HCT116 (cell line): ENCODE results near the gene PTBP3. TPM values are rescaled to one million over a fixed set of nuclear protein-coding genes. Genes with fewer than 3 reads are reported as not detected.

Experiments used
- ATAC-seq: fragments of 200-7000 bp; cut with Tn5 transposase; 2 replicates; pipeline ENCODE4 v1.9.1; 2020; ENCODE audit warnings: mild to moderate bottlenecking, moderate library complexity
- BruUV-seq: library from RNA; stranded (reverse); fragments of 400-500 nt; replicated peaks from 2 replicates; lab custom pipeline; 2021; lab: Mats Ljungman, UMichigan
- CTCF ChIA-PET: fragments of 300-600 bp; sonication (Branson Sonifier 250); formaldehyde crosslinking; loops from one replicate; lab custom pipeline; 2021; ENCODE audit warnings: antibody characterized with exemption; lab: Charles Lee
- POLR2A ChIA-PET: fragments of 300-600, 350-600 bp; sonication (Branson Sonifier 250); formaldehyde crosslinking; loops from one replicate; lab custom pipeline; 2021; ENCODE audit warnings: antibody characterized with exemption; lab: Charles Lee
- RAD21 ChIA-PET, 2 experiments: fragments of 300-600 bp; sonication (Branson Sonifier 250); formaldehyde crosslinking; loops; one replicate each; lab custom pipeline; 2023; ENCODE audit warnings: low total read pairs in 2 of 2; ENCODE audit not compliant: uncharacterized antibody in 2 of 2, unreplicated experiment in 2 of 2, low non-redundant PET in 1 of 2; lab: Charles Lee
- DNase-seq: peaks from one replicate; pipeline ENCODE4 v3.0.0-alpha.2; 2010; ENCODE audit warnings: low read depth, low spot score
- H2AFZ ChIP-seq: fragments of 200-600 bp; shearing (Covaris generic), sonication (generic); 2 replicates; pipeline ENCODE4 v1.6.1; 2017; ENCODE audit warnings: low read depth, mixed run types, mixed read lengths, antibody characterized with exemption, low read length; ENCODE audit not compliant: poor library complexity, severe bottlenecking
- H3K27ac ChIP-seq: 2 replicates; pipeline ENCODE4 v1.5.1; 2012; ENCODE audit warnings: low read depth, low read length
- H3K27me3 ChIP-seq: fragments of 200-600 bp; sonication (generic); 2 replicates; pipeline ENCODE4 v1.6.1; 2016; ENCODE audit warnings: mixed run types, low read length, mixed read lengths; ENCODE audit not compliant: insufficient read depth
- H3K36me3 ChIP-seq, 2 experiments: fragments of 200-500 bp in 1 of 2; fragments of 200-600 bp in 1 of 2; sonication (Bioruptor generic) in 1 of 2; sonication (generic) in 1 of 2; 2 replicates each; pipeline versions ENCODE4 v1.5.1 to v1.6.1; 2014 to 2016; ENCODE audit warnings: low read length in 2 of 2, inconsistent platforms in 1 of 2, mixed read lengths in 1 of 2, mixed run types in 1 of 2; ENCODE audit not compliant: insufficient read depth in 2 of 2, control insufficient read depth in 1 of 2
- H3K4me1 ChIP-seq, 2 experiments: fragments of 200-600 bp in 1 of 2; sonication (generic) in 1 of 2; 2 replicates each; pipeline versions ENCODE4 v1.5.1 to v1.6.1; 2012 to 2017; ENCODE audit warnings: low read length in 2 of 2, inconsistent platforms in 1 of 2, mild to moderate bottlenecking in 1 of 2, mixed read lengths in 1 of 2, mixed run types in 1 of 2, moderate library complexity in 1 of 2; ENCODE audit not compliant: insufficient read depth in 2 of 2, control insufficient read depth in 1 of 2
- H3K4me2 ChIP-seq: fragments of 200-600 bp; sonication (generic); 2 replicates; pipeline ENCODE4 v1.6.1; 2017; ENCODE audit warnings: mixed run types, low read length, mixed read lengths
- H3K4me3 ChIP-seq, 2 experiments: fragments of 200-600 bp in 1 of 2; sonication (generic) in 1 of 2; replicated peaks in 1 of 2; 2 replicates each; pipeline ENCODE4 v1.5.1; 2011 to 2016; ENCODE audit warnings: low read length in 2 of 2, control low read depth in 1 of 2, low read depth in 1 of 2, mild to moderate bottlenecking in 1 of 2, mixed read lengths in 1 of 2, mixed run types in 1 of 2
- H3K79me2 ChIP-seq: fragments of 200-600 bp; sonication (generic); 2 replicates; pipeline ENCODE4 v1.6.1; 2017; ENCODE audit warnings: mild to moderate bottlenecking, mixed run types, low read length, moderate library complexity, mixed read lengths; ENCODE audit not compliant: insufficient read depth
- H3K9ac ChIP-seq: fragments of 200-600 bp; sonication (generic); 2 replicates; pipeline ENCODE4 v1.6.1; 2016; ENCODE audit warnings: low read length, mixed read lengths
- H3K9me2 ChIP-seq: fragments of 200-600 bp; sonication (generic), shearing (Covaris generic); 2 replicates; pipeline ENCODE4 v1.6.1; 2017; ENCODE audit warnings: mixed run types, mild to moderate bottlenecking, moderate library complexity; ENCODE audit not compliant: insufficient read depth
- H3K9me3 ChIP-seq, 2 experiments: fragments of 200-500 bp in 1 of 2; fragments of 200-600 bp in 1 of 2; sonication (Bioruptor generic) in 1 of 2; sonication (generic) in 1 of 2; 2 replicates each; pipeline ENCODE4 v1.6.1; 2014 to 2017; ENCODE audit warnings: low read length in 2 of 2, mixed read lengths in 2 of 2, inconsistent platforms in 1 of 2, low read depth in 1 of 2, mild to moderate bottlenecking in 1 of 2, mixed run types in 1 of 2, moderate library complexity in 1 of 2; ENCODE audit not compliant: control insufficient read depth in 1 of 2, insufficient read depth in 1 of 2
- H4K20me1 ChIP-seq: fragments of 200-600 bp; sonication (generic), shearing (Covaris generic); 2 replicates; pipeline ENCODE4 v1.6.1; 2017; ENCODE audit warnings: mixed run types, mild to moderate bottlenecking, moderate library complexity; ENCODE audit not compliant: insufficient read depth
- CBX3 ChIP-seq: IDR thresholded peaks from 2 replicates; pipeline ENCODE4 v1.6.1; 2012; ENCODE audit warnings: low read depth
- CEBPB ChIP-seq: IDR thresholded peaks from 2 replicates; pipeline ENCODE4 v1.6.1; 2012; ENCODE audit warnings: low read depth
- POLR2AphosphoS5 ChIP-seq: IDR thresholded peaks from 2 replicates; pipeline ENCODE4 v1.6.1; 2011; ENCODE audit warnings: mild to moderate bottlenecking, low read depth, low read length, moderate library complexity
- RAD21 ChIP-seq: IDR thresholded peaks from 2 replicates; pipeline ENCODE4 v1.6.1; 2012; ENCODE audit warnings: low read depth, mild to moderate bottlenecking
- TCF7L2 ChIP-seq: IDR thresholded peaks from 2 replicates; pipeline ENCODE4 v1.7.0; 2011; ENCODE audit warnings: borderline replicate concordance, inconsistent platforms; ENCODE audit not compliant: insufficient read depth, insufficient read length; ENCODE audit errors: extremely low read depth
- YY1 ChIP-seq: IDR thresholded peaks from 2 replicates; pipeline ENCODE4 v1.6.1; 2011; ENCODE audit warnings: low read length, low read depth, moderate library complexity, mild to moderate bottlenecking; ENCODE audit not compliant: insufficient replicate concordance; ENCODE audit errors: extremely low read depth
- ZFX ChIP-seq: fragments of 450-650 bp; IDR thresholded peaks from 2 replicates; pipeline ENCODE4 v1.6.1; 2017
- intact Hi-C: fragments of 100-400 bp; cut with micrococcal nuclease; formaldehyde crosslinking; loops from 2 replicates; pipeline ENCODE4 v1.10.0; 2022
- total RNA-seq: library from RNA; stranded (reverse); gene quantifications from one replicate; pipeline ENCODE4 v1.2.1, GENCODE V29; 2021; ENCODE audit not compliant: unreplicated experiment
- TF ChIP-seq, protein P1 (sequence below), 3 experiments: fragments of 200-600 bp in 1 of 3; sonication (generic) in 1 of 3; IDR thresholded peaks in 2 of 3; conservative IDR thresholded peaks in 1 of 3; 2 replicates each; pipeline ENCODE4 v1.5.1; 2012 to 2017; ENCODE audit warnings: low read depth in 2 of 3, low read length in 2 of 3, antibody characterized with exemption in 1 of 3, borderline replicate concordance in 1 of 3, control low read depth in 1 of 3, mild to moderate bottlenecking in 1 of 3, mixed read lengths in 1 of 3, mixed run types in 1 of 3, moderate library complexity in 1 of 3; ENCODE audit not compliant: insufficient read depth in 1 of 3
- TF ChIP-seq, protein P2 (sequence below): IDR thresholded peaks from 2 replicates; pipeline ENCODE4 v1.6.1; 2012; ENCODE audit warnings: low read depth
- TF ChIP-seq, protein P3 (sequence below): IDR thresholded peaks from 2 replicates; pipeline ENCODE4 v1.6.1; 2012

PTBP3 gene
- total RNA-seq, 1 experiment from 2014 or later = 102 TPM

DNA sequence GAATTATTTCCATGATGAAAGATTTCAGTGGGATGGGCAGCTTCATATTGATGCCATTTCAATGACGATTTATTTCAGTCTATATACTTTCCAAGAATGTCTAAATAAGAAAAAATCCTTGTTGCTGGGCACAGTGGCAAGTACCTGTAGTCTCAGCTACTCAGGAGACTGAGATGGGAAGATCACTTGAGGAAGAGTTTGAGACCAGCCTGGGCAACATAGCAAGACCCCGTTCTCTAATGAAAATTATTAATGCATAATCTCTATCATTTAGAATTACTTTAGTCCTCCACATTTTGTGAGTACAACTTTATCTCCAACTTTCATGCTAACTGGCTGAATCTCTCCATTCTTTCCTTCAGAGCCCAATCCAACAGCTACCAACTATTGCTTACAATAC lies 52.5 kb downstream of the PTBP3 start:
- H3K4me1 ChIP-seq = no peaks in the 10 kb centered on the region
- no peak overlapping the region for H3K27ac ChIP-seq
- no peak for DNase-seq
- H3K9ac ChIP-seq = no peak overlapping the region
- peaks cover 0 to 16% of the 10 kb centered on the region in 2 experiments; a peak in 2 of 4 replicates for H3K36me3 ChIP-seq
- no peaks in the 10 kb centered on the region for H3K27me3 ChIP-seq
- RAD21 ChIA-PET = no interaction called here
- BruUV-seq = no TSS peak
- H3K4me3 ChIP-seq = no peak overlapping the region
- H2AFZ ChIP-seq = no peak overlapping the region
- H3K79me2 ChIP-seq = peaks cover 44% of the 10 kb centered on the region
- H3K9me3 ChIP-seq = peaks cover 6% of the 10 kb centered on the region in 2 experiments; a peak in 3 of 4 replicates
- H4K20me1 ChIP-seq = no peaks in the 10 kb centered on the region
- intact Hi-C loops = no loop called here
- H3K9me2 ChIP-seq = no peaks in the 10 kb centered on the region
- ATAC-seq = no peak
- POLR2A ChIA-PET = no interaction called here
- TF ChIP-seq, protein P1, sequence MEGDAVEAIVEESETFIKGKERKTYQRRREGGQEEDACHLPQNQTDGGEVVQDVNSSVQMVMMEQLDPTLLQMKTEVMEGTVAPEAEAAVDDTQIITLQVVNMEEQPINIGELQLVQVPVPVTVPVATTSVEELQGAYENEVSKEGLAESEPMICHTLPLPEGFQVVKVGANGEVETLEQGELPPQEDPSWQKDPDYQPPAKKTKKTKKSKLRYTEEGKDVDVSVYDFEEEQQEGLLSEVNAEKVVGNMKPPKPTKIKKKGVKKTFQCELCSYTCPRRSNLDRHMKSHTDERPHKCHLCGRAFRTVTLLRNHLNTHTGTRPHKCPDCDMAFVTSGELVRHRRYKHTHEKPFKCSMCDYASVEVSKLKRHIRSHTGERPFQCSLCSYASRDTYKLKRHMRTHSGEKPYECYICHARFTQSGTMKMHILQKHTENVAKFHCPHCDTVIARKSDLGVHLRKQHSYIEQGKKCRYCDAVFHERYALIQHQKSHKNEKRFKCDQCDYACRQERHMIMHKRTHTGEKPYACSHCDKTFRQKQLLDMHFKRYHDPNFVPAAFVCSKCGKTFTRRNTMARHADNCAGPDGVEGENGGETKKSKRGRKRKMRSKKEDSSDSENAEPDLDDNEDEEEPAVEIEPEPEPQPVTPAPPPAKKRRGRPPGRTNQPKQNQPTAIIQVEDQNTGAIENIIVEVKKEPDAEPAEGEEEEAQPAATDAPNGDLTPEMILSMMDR (IDR thresholded peaks at IDR 0.05 in 2 of 3, conservative IDR thresholded peaks at IDR 0.05 in 1 of 3; ENCODE audit: borderline replicate concordance in 1 of 3, insufficient read depth in 1 of 3, low read depth in 2 of 3, low read length in 2 of 3) = no peak
- TF ChIP-seq POLR2AphosphoS5 (no peak), YY1 (no peak)
- no peak overlapping the region for H3K4me2 ChIP-seq
- CTCF ChIA-PET = no interaction called here

DNA sequence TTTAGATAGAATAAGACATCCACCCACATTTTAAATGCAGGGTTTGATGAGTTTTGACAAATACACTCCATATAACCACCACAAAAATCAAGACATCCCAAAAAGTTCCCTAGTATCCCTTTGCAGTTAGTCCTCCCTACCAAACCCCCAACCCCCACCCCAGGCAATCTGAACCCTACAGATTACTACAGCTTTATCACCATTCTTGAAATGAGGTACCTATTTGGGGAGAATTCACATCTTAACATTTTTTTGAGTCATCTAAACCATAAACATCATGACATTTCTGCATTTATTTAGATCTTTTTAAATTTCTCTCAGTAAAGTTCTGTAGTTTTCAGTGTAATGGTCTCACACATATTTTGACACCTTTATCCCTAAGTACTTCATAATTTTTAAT lies 53.9 kb downstream of the PTBP3 start:
- H3K9me3 ChIP-seq = peaks cover 6% of the 10 kb centered on the region in 2 experiments; a peak in 3 of 4 replicates
- H3K36me3 ChIP-seq = peaks cover 0 to 13% of the 10 kb centered on the region in 2 experiments; a peak in 2 of 4 replicates
- H3K4me2 ChIP-seq = no peak overlapping the region
- intact Hi-C loops = no loop called here
- no peak overlapping the region for H2AFZ ChIP-seq
- no peak for DNase-seq
- H3K9me2 ChIP-seq = no peaks in the 10 kb centered on the region
- no peaks in the 10 kb centered on the region for H4K20me1 ChIP-seq
- POLR2A ChIA-PET = no interaction called here
- RAD21 ChIA-PET = no interaction called here
- no peaks in the 10 kb centered on the region for H3K27me3 ChIP-seq
- no TSS peak for BruUV-seq
- no peak for ATAC-seq
- H3K27ac ChIP-seq = no peak overlapping the region
- TF ChIP-seq CEBPB (no peak), ZFX (no peak), CBX3 (no peak), TCF7L2 (no peak), RAD21 (no peak)
- TF ChIP-seq, protein P2, sequence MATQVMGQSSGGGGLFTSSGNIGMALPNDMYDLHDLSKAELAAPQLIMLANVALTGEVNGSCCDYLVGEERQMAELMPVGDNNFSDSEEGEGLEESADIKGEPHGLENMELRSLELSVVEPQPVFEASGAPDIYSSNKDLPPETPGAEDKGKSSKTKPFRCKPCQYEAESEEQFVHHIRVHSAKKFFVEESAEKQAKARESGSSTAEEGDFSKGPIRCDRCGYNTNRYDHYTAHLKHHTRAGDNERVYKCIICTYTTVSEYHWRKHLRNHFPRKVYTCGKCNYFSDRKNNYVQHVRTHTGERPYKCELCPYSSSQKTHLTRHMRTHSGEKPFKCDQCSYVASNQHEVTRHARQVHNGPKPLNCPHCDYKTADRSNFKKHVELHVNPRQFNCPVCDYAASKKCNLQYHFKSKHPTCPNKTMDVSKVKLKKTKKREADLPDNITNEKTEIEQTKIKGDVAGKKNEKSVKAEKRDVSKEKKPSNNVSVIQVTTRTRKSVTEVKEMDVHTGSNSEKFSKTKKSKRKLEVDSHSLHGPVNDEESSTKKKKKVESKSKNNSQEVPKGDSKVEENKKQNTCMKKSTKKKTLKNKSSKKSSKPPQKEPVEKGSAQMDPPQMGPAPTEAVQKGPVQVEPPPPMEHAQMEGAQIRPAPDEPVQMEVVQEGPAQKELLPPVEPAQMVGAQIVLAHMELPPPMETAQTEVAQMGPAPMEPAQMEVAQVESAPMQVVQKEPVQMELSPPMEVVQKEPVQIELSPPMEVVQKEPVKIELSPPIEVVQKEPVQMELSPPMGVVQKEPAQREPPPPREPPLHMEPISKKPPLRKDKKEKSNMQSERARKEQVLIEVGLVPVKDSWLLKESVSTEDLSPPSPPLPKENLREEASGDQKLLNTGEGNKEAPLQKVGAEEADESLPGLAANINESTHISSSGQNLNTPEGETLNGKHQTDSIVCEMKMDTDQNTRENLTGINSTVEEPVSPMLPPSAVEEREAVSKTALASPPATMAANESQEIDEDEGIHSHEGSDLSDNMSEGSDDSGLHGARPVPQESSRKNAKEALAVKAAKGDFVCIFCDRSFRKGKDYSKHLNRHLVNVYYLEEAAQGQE = no peak
- TF ChIP-seq, protein P3, sequence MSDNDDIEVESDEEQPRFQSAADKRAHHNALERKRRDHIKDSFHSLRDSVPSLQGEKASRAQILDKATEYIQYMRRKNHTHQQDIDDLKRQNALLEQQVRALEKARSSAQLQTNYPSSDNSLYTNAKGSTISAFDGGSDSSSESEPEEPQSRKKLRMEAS = no peak
- H3K79me2 ChIP-seq = peaks cover 51% of the 10 kb centered on the region
- CTCF ChIA-PET = no interaction called here
- no peak overlapping the region for H3K9ac ChIP-seq
- no peak overlapping the region for H3K4me3 ChIP-seq
- no peaks in the 10 kb centered on the region for H3K4me1 ChIP-seq
